Ectodermal cell (in vitro differentiated cells): ENCODE results near the gene NATD1.

Experiments
- H3K27ac ChIP-seq: 2 replicates; pipeline ENCODE4 v1.7.0; 2013; ENCODE audit warnings: mild to moderate bottlenecking, low read depth, low read length; ENCODE audit not compliant: insufficient read depth, poor library complexity, severe bottlenecking
- H3K27me3 ChIP-seq: 2 replicates; pipeline ENCODE4 v1.7.0; 2013; ENCODE audit warnings: mild to moderate bottlenecking, low read length; ENCODE audit not compliant: insufficient read depth, control insufficient read depth, poor library complexity, severe bottlenecking
- H3K36me3 ChIP-seq: one replicate; pipeline ENCODE4 v1.7.0; 2013; ENCODE audit warnings: low read length; ENCODE audit not compliant: control insufficient read depth, insufficient read depth
- H3K4me1 ChIP-seq: one replicate; pipeline ENCODE4 v1.7.0; 2013; ENCODE audit warnings: low read length; ENCODE audit not compliant: control insufficient read depth, insufficient read depth
- H3K4me3 ChIP-seq: 2 replicates; pipeline ENCODE4 v1.7.0; 2013; ENCODE audit warnings: low read depth, low read length, control low read depth; ENCODE audit not compliant: insufficient read depth
- H3K9me3 ChIP-seq: 2 replicates; pipeline ENCODE4 v1.7.0; 2013; ENCODE audit warnings: mild to moderate bottlenecking, low read length, moderate library complexity; ENCODE audit not compliant: control insufficient read depth
- WGBS, 2 experiments: methylation state at CpG; one replicate each; pipeline ENCODE4 v1.1.7; 2013; ENCODE audit warnings: missing lambda C conversion rate in 2 of 2; 5-methylcytosine and 5-hydroxymethylcytosine counted together

The NATD1 gene

GRCh38 chr17:21272881-21273792 is 19.9 kb upstream of the NATD1 start:
- no peaks in the 10 kb centered on the region for H3K4me1 ChIP-seq
- H3K4me3 ChIP-seq, result no peak overlapping the region
- peaks cover 30% of the 10 kb centered on the region for H3K27me3 ChIP-seq
- no peak overlapping the region for H3K27ac ChIP-seq
- WGBS, 2 experiments, result 89 to 90% methylated on average over 14 of the region's 14 CpGs
- no peaks in the 10 kb centered on the region for H3K36me3 ChIP-seq
- no peaks in the 10 kb centered on the region for H3K9me3 ChIP-seq

GRCh38 chr17:21272250-21272649 is 19.0 kb upstream of the NATD1 start:
- Histone ChIP-seq H3K27ac (no peak overlapping the region), H3K36me3 (no peaks in the 10 kb centered on the region), H3K4me3 (no peak overlapping the region), H3K27me3 (peaks cover 25% of the 10 kb centered on the region), H3K4me1 (no peaks in the 10 kb centered on the region), H3K9me3 (no peaks in the 10 kb centered on the region)
- WGBS, 2 experiments, result 89 to 92% methylated on average over 3 of the region's 3 CpGs

DNA sequence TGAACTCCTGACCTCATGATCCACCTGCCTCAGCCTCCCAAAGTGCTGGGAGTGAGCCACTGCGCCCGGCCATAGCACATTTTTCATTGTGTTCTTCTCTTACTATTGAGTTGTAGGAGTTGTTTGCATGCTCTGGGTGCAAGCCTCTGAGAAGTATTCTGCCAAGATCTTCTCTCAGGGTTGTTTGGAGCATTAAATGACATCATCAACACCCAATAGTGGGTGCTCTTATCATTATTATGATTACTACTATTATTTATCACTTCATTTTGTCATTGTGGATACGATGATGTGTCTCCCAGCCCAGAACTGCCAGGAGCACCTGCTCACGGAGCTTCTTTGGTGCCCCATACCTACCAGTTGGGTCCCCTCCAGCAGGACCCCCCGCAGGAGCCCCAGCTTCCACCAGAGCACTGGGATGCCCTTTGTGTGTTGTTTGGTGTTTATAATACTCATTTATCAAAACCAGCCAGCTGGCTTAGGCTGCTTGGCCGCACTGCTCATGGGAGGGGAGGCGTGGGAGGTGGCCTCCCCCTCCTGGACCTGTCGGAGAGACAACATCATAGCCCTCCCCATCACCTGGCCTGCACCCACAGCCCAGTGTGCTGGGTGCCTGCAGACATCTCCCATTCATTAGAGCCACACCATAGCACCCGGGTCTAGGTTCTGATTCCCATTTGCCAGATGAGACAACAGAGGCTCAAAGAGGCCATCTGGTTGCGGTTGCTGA is 18.4 kb upstream of the NATD1 start:
- Histone ChIP-seq H3K4me3 (no peak overlapping the region), H3K27me3 (peaks cover 18% of the 10 kb centered on the region), H3K36me3 (no peaks in the 10 kb centered on the region), H3K9me3 (no peaks in the 10 kb centered on the region), H3K4me1 (no peaks in the 10 kb centered on the region), H3K27ac (no peak overlapping the region)
- WGBS, 2 experiments, result 84 to 93% methylated on average over 9 to 10 of the region's 10 CpGs

- WGBS, 2 experiments, result 82 to 94% methylated on average over 8 of the region's 8 CpGs
- no peaks in the 10 kb centered on the region for H3K9me3 ChIP-seq
- no peaks in the 10 kb centered on the region for H3K4me1 ChIP-seq
- H3K4me3 ChIP-seq, result no peak overlapping the region
- no peak overlapping the region for H3K27ac ChIP-seq
- H3K27me3 ChIP-seq, result peaks cover 1% of the 10 kb centered on the region
- no peaks in the 10 kb centered on the region for H3K36me3 ChIP-seq
Measured at GRCh38 chr17:21269394-21269793, 16.2 kb upstream of the NATD1 start.

GRCh38 chr17:21268596-21269188 is 15.5 kb upstream of the NATD1 start:
- H3K9me3 ChIP-seq, result no peaks in the 10 kb centered on the region
- H3K27me3 ChIP-seq, result no peaks in the 10 kb centered on the region
- 87% methylated on average over 7 of the region's 7 CpGs for WGBS, 2 experiments
- no peak overlapping the region for H3K4me3 ChIP-seq
- no peaks in the 10 kb centered on the region for H3K36me3 ChIP-seq
- H3K4me1 ChIP-seq, result no peaks in the 10 kb centered on the region
- no peak overlapping the region for H3K27ac ChIP-seq

DNA sequence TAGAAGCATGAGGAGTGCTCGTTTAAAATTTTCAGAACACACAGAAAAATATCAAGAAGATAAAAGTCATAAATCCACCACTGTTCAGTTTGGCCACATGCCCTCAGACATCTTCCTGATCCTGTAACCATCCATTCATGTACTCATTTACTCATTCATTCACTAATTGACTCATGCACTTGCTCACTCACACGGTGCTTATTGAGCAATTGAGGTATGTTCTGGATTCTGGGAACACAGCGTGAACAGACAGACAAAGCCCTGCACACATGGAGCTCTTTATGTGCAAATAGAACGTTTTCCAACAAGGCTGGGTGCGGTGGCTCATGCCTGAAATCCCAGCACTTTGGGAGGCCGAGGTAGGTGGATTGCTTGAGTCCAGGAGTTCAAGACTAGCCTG is 10.2 kb upstream of the NATD1 start:
- H3K9me3 ChIP-seq, result no peaks in the 10 kb centered on the region
- 91 to 94% methylated on average over 6 of the region's 6 CpGs for WGBS, 2 experiments

GRCh38 chr17:21262259-21262993 is 9.2 kb upstream of the NATD1 start:
- Histone ChIP-seq H3K27ac (no peak overlapping the region), H3K36me3 (no peaks in the 10 kb centered on the region), H3K4me3 (no peak overlapping the region), H3K27me3 (no peaks in the 10 kb centered on the region), H3K4me1 (no peaks in the 10 kb centered on the region), H3K9me3 (no peaks in the 10 kb centered on the region)
- WGBS, 2 experiments, result 81 to 86% methylated on average over 12 of the region's 12 CpGs

More for the DNA sequence above, 10.2 kb upstream of the NATD1 start:
- Histone ChIP-seq H3K27ac (no peak overlapping the region), H3K36me3 (no peaks in the 10 kb centered on the region), H3K4me1 (no peaks in the 10 kb centered on the region), H3K4me3 (no peak overlapping the region), H3K27me3 (no peaks in the 10 kb centered on the region)

DNA sequence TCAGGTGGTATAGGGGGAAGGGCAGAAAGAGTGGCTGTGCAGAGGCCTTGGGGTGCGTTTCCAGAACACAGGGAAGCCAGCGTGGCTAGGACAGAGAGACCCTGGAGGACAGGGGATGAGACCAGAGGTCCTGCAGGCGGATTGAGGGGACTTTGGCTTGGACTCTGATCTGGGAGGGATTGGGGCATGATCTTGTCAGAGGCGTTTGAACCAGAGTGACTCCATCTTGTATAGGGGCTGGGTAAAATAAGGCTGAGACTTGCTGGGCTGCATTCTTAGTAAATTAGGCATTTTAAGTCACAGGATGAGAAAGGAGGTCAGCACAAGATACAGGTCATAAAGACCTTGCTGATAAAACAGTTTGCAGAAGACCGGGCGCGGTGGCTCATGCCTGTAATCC is 5.4 kb upstream of the NATD1 start:
- no peaks in the 10 kb centered on the region for H3K4me1 ChIP-seq
- WGBS, 2 experiments, result 93 to 94% methylated on average over 7 of the region's 7 CpGs
- no peaks in the 10 kb centered on the region for H3K36me3 ChIP-seq
- no peaks in the 10 kb centered on the region for H3K9me3 ChIP-seq
- no peak overlapping the region for H3K27ac ChIP-seq
- no peak overlapping the region for H3K4me3 ChIP-seq
- no peaks in the 10 kb centered on the region for H3K27me3 ChIP-seq

DNA sequence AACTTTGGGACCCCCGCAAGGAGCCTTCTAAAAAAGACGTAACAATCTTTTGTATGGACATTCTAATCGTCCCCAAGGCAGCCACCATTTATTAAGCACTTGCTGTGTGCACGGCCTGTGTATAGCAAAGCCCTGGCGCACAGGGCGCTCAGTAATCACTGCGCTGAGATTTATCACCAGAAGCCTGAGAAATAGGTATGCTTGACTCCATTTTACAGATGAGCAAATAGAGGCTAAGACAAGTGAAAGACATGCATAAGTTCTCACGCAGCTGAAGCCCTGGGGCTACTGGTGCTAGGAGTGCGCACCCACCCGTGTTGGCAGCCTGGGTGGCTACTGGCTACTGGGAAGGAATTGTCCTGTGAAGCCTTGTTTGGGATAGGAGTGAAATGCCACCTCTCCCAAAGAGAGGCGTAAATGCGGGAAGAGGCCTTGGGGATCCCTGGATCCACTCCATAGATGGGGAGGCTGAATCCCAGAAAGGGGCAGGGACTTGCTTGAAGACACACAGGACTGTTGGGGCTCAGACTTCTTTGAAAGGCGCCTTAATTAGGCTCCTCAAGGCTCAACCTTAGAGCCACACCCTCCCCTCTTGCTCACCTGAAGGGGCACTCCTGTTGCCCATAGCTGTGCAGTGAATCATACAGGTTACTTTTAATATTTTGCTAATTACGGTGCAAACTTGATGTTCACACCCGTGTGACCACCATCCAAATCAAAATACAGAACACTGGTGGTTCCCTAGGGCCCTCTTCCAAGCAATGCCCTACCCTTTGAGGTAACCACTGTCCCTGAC is 634 bp upstream of the NATD1 start:
- WGBS, 2 experiments, result 57 to 59% methylated on average over 15 of the region's 15 CpGs
- Histone ChIP-seq H3K27ac (no peak overlapping the region), H3K36me3 (no peaks in the 10 kb centered on the region), H3K27me3 (peaks cover 4% of the 10 kb centered on the region), H3K4me1 (peaks cover 5% of the 10 kb centered on the region), H3K4me3 (peak overlapping the region; percentile 64), H3K9me3 (no peaks in the 10 kb centered on the region)
